Measurements from ENCODE around the gene YDJC.
"Not testable (repeated sequence)": the region's sequence is repeated elsewhere in the genome, so short reads cannot be mapped to it uniquely, and the experiment has no call there.

The YDJC gene

GRCh38 chr22:21652010-21652546, 22.3 kb upstream of the YDJC start:
- peak; percentile 67 to 80 for DNase-seq (ENCODE audit: low read depth in 1 of 2, low spot score in 1 of 2)

GRCh38 chr22:21651521-21652009, 21.7 kb upstream of the YDJC start:
- DNase-seq (ENCODE audit: low read depth in 1 of 2, low spot score in 1 of 2), result no peak

GRCh38 chr22:21650823-21651520, 21.1 kb upstream of the YDJC start:
- no peak for DNase-seq (ENCODE audit: low read depth in 1 of 2, low spot score in 1 of 2)

- DNase-seq (ENCODE audit: low read depth in 1 of 2, low spot score in 1 of 2), result no peak
Measured at GRCh38 chr22:21650280-21650679, 20.5 kb upstream of the YDJC start.

GRCh38 chr22:21646608-21647590, 17.1 kb upstream of the YDJC start:
- peak; percentile 45 to 67 for DNase-seq (ENCODE audit: low read depth in 1 of 2, low spot score in 1 of 2)

GRCh38 chr22:21645513-21645912, 15.7 kb upstream of the YDJC start:
- DNase-seq (ENCODE audit: low read depth in 1 of 2, low spot score in 1 of 2), result not testable (repeated sequence)

- no peak for DNase-seq (ENCODE audit: low read depth in 1 of 2, low spot score in 1 of 2)
Measured at GRCh38 chr22:21643533-21644357, 13.9 kb upstream of the YDJC start.

GRCh38 chr22:21642584-21643448, 13.0 kb upstream of the YDJC start:
- peak; percentile 36 to 53 for DNase-seq (ENCODE audit: low read depth in 1 of 2, low spot score in 1 of 2)

- peak; percentile 93 to 98 for DNase-seq (ENCODE audit: low read depth in 1 of 2, low spot score in 1 of 2)
Measured at GRCh38 chr22:21641789-21642583, 12.2 kb upstream of the YDJC start, which contains the start of gene SDF2L1. Gene SDF2L1, plus strand, starts transcription at chr22:21642302. Its CDS starts 35 bp downstream, at chr22:21642337.

- DNase-seq (ENCODE audit: low read depth in 1 of 2, low spot score in 1 of 2), result no peak
Measured at GRCh38 chr22:21641417-21641788, 11.6 kb upstream of the YDJC start.

GRCh38 chr22:21640810-21641209, 11.0 kb upstream of the YDJC start:
- DNase-seq (ENCODE audit: low read depth in 1 of 2, low spot score in 1 of 2), result no peak

- no peak for DNase-seq (ENCODE audit: low read depth in 1 of 2, low spot score in 1 of 2)
Measured at GRCh38 chr22:21639359-21639758, 9.5 kb upstream of the YDJC start.

GRCh38 chr22:21637450-21637849, 7.6 kb upstream of the YDJC start:
- DNase-seq (ENCODE audit: low read depth in 1 of 2, low spot score in 1 of 2), result not testable (repeated sequence)

GRCh38 chr22:21636629-21637218, 6.9 kb upstream of the YDJC start:
- DNase-seq (ENCODE audit: low read depth in 1 of 2, low spot score in 1 of 2), result no peak

GRCh38 chr22:21635771-21636510, 6.1 kb upstream of the YDJC start:
- no peak for DNase-seq (ENCODE audit: low read depth in 1 of 2, low spot score in 1 of 2)

- no peak for DNase-seq (ENCODE audit: low read depth in 1 of 2, low spot score in 1 of 2)
Measured at GRCh38 chr22:21634844-21635243, 5.0 kb upstream of the YDJC start.

- no peak for DNase-seq (ENCODE audit: low read depth in 1 of 2, low spot score in 1 of 2)
Measured at GRCh38 chr22:21634081-21634480, 4.3 kb upstream of the YDJC start.

- no peak for DNase-seq (ENCODE audit: low read depth in 1 of 2, low spot score in 1 of 2)
Measured at GRCh38 chr22:21633481-21633880, 3.7 kb upstream of the YDJC start.

Measured in activated CD4-positive, alpha-beta T cell treated with anti-CD3 and anti-CD28 coated beads, Interleukin-2, amount 50 U/mL, for 24 hours (primary cell).